Stimulated activated CD4-positive, alpha-beta T cell treated with anti-CD3 and anti-CD28 coated beads, TNF-alpha, amount 100 ng/mL, for 4 hours (primary cell): ENCODE results near the gene IRF4.

ENCODE experiments used
- DNase-seq, 3 experiments: peaks; one replicate each; pipeline ENCODE4 v3.0.0-alpha.2; 2020; ENCODE audit warnings: low read depth in 3 of 3

The IRF4 gene

GRCh38 chr6:353642-354614 lies 37.6 kb upstream of the IRF4 start:
- DNase-seq, result no peak

- DNase-seq, result no peak
Observed at GRCh38 chr6:354631-355280, 36.8 kb upstream of the IRF4 start.

GRCh38 chr6:355373-356208 lies 36.0 kb upstream of the IRF4 start:
- no peak for DNase-seq

- no peak for DNase-seq
Observed at GRCh38 chr6:356828-357251, 34.7 kb upstream of the IRF4 start.

- DNase-seq, result no peak
Observed at GRCh38 chr6:357261-357790, 34.2 kb upstream of the IRF4 start.

GRCh38 chr6:357791-358341 lies 33.7 kb upstream of the IRF4 start:
- DNase-seq, result no peak

GRCh38 chr6:358432-358831 lies 33.1 kb upstream of the IRF4 start:
- no peak for DNase-seq

- DNase-seq, result no peak
Observed at GRCh38 chr6:358847-359246, 32.7 kb upstream of the IRF4 start.

- DNase-seq, result no peak
Observed at GRCh38 chr6:359261-360035, 32.1 kb upstream of the IRF4 start.

GRCh38 chr6:360349-360748 lies 31.2 kb upstream of the IRF4 start:
- DNase-seq, result no peak

- no peak for DNase-seq
Observed at GRCh38 chr6:360764-361373, 30.7 kb upstream of the IRF4 start.

GRCh38 chr6:361411-362132 lies 30.0 kb upstream of the IRF4 start:
- DNase-seq, result no peak

- DNase-seq, result no peak
Observed at GRCh38 chr6:362231-362923, 29.2 kb upstream of the IRF4 start.

GRCh38 chr6:362924-363249 lies 28.7 kb upstream of the IRF4 start:
- DNase-seq, result no peak

- DNase-seq, result no peak
Observed at GRCh38 chr6:363291-363690, 28.3 kb upstream of the IRF4 start.

- DNase-seq, result no peak
Observed at GRCh38 chr6:363909-364308, 27.6 kb upstream of the IRF4 start.

- no peak for DNase-seq
Observed at GRCh38 chr6:364609-365540, 26.7 kb upstream of the IRF4 start.

GRCh38 chr6:365835-366234 lies 25.7 kb upstream of the IRF4 start:
- DNase-seq, result no peak
